ENCODE results near the gene BCKDHB.
"Not testable (repeated sequence)": the region's sequence is repeated elsewhere in the genome, so short reads cannot be mapped to it uniquely, and the experiment has no call there.

Gene BCKDHB

GRCh38 chr6:80209430-80209829 lies 103.0 kb downstream of the BCKDHB start:
- DNase-seq = no peak

GRCh38 chr6:80210618-80211017 lies 104.1 kb downstream of the BCKDHB start:
- DNase-seq = no peak

GRCh38 chr6:80211286-80211685 lies 104.8 kb downstream of the BCKDHB start:
- DNase-seq = no peak

GRCh38 chr6:80211890-80212289 lies 105.4 kb downstream of the BCKDHB start:
- DNase-seq = not testable (repeated sequence)

- peak; percentile 76 for DNase-seq
These were observed 108.1 kb downstream of the BCKDHB start for GRCh38 chr6:80214436-80215022.

GRCh38 chr6:80215063-80215462 lies 108.6 kb downstream of the BCKDHB start:
- no peak for DNase-seq

GRCh38 chr6:80217794-80218193 lies 111.3 kb downstream of the BCKDHB start:
- DNase-seq = peak; percentile 52

- peak; percentile 98 for DNase-seq
These were observed 117.3 kb downstream of the BCKDHB start for GRCh38 chr6:80223743-80224212.

- DNase-seq = peak; percentile 86
These were observed 119.7 kb downstream of the BCKDHB start for GRCh38 chr6:80226151-80226550.

- no peak for DNase-seq
These were observed 120.2 kb downstream of the BCKDHB start for GRCh38 chr6:80226699-80227098.

GRCh38 chr6:80227545-80228105 lies 121.2 kb downstream of the BCKDHB start:
- peak; percentile 82 for DNase-seq

- no peak for DNase-seq
These were observed 126.8 kb downstream of the BCKDHB start for GRCh38 chr6:80233262-80233661.

GRCh38 chr6:80233958-80234357 lies 127.5 kb downstream of the BCKDHB start:
- no peak for DNase-seq

- DNase-seq = peak; percentile 70
These were observed 127.9 kb downstream of the BCKDHB start for GRCh38 chr6:80234401-80234800.

GRCh38 chr6:80234908-80235307 lies 128.4 kb downstream of the BCKDHB start:
- no peak for DNase-seq

- no peak for DNase-seq
These were observed 129.2 kb downstream of the BCKDHB start for GRCh38 chr6:80235647-80236046.

GRCh38 chr6:80238754-80239153 lies 132.3 kb downstream of the BCKDHB start:
- not testable (repeated sequence) for DNase-seq

GRCh38 chr6:80245043-80245442 lies 138.6 kb downstream of the BCKDHB start:
- no peak for DNase-seq

GRCh38 chr6:80249897-80250296 lies 143.4 kb downstream of the BCKDHB start:
- no peak for DNase-seq

- DNase-seq = peak; percentile 18
These were observed 144.0 kb downstream of the BCKDHB start for GRCh38 chr6:80250391-80250997.

GRCh38 chr6:80251321-80251720 lies 144.8 kb downstream of the BCKDHB start:
- DNase-seq = no peak

- DNase-seq = peak; percentile 9
These were observed 148.2 kb downstream of the BCKDHB start for GRCh38 chr6:80254716-80255115.

GRCh38 chr6:80256691-80257090 lies 150.2 kb downstream of the BCKDHB start:
- no peak for DNase-seq

GRCh38 chr6:80259118-80259517 lies 152.6 kb downstream of the BCKDHB start:
- DNase-seq = no peak

Data from fibroblast of skin of scalp (primary cell).